Transverse colon (tissue), 4 donors: ENCODE measurements around the gene CHST11. TPM values are rescaled to one million over a fixed set of nuclear protein-coding genes. Genes with fewer than 3 reads are reported as not detected.
A peak's percentile ranks its signal among the peaks of the same experiment; 100 is the strongest.

ENCODE experiments used
- DNase-seq: peaks from one replicate; pipeline ENCODE4 v3.0.0-alpha.2; 2019
- H3K27ac ChIP-seq, 4 donors: fragments of 200-600 bp; sonication (generic); 2 replicates each; pipeline ENCODE4 v1.5.1; 2016 to 2018; ENCODE audit warnings: inconsistent platforms in 4 of 4
- H3K27me3 ChIP-seq: fragments of 200-600 bp; sonication (generic); 2 replicates; pipeline ENCODE4 v1.5.1; 2017; ENCODE audit warnings: inconsistent platforms
- H3K36me3 ChIP-seq, 4 donors: fragments of 200-600 bp; sonication (generic); 2 replicates each; pipeline ENCODE4 v1.5.1; 2017 to 2019; ENCODE audit warnings: inconsistent platforms in 4 of 4
- H3K4me1 ChIP-seq, 4 donors: fragments of 200-600 bp; sonication (generic); 2 replicates each; pipeline ENCODE4 v1.5.1; 2017 to 2020; ENCODE audit warnings: inconsistent platforms in 4 of 4
- H3K4me3 ChIP-seq, 4 donors: fragments of 200-600 bp; sonication (generic); 1 replicate in 1 of 4; 2 replicates in 3 of 4; pipeline versions ENCODE4 v1.5.1 to v1.6.1; 2017 to 2019; ENCODE audit warnings: inconsistent platforms in 4 of 4
- H3K9me3 ChIP-seq, 2 donors: fragments of 200-600 bp; sonication (generic); 2 replicates each; pipeline ENCODE4 v1.5.1; 2017 to 2019; ENCODE audit warnings: inconsistent platforms in 2 of 2
- CTCF ChIP-seq, 5 experiments: fragments of 200-600 bp in 3 of 5; fragments of 450-650 bp in 2 of 5; sonication (generic) in 3 of 5; IDR thresholded peaks; 1 replicate in 2 of 5; 2 replicates in 3 of 5; pipeline ENCODE4 v1.5.1; 2016 to 2017; ENCODE audit warnings: antibody characterized with exemption in 5 of 5, inconsistent platforms in 3 of 5, mild to moderate bottlenecking in 2 of 5, moderate library complexity in 1 of 5
- EP300 ChIP-seq: sonication (generic); formaldehyde crosslinking; IDR thresholded peaks from one replicate; pipeline ENCODE4 v1.6.1; 2017; ENCODE audit warnings: antibody characterized with exemption, low read depth
- POLR2A ChIP-seq: fragments of 450-650 bp; IDR thresholded peaks from one replicate; pipeline ENCODE4 v1.6.1; 2016; ENCODE audit warnings: antibody characterized with exemption, mild to moderate bottlenecking, moderate library complexity
- POLR2AphosphoS5 ChIP-seq, 3 donors: sonication (generic); formaldehyde crosslinking; IDR thresholded peaks; one replicate each; pipeline ENCODE4 v1.6.1; 2016; ENCODE audit warnings: antibody characterized with exemption in 3 of 3
- WGBS, 2 donors: methylation state at CpG; one replicate each; pipeline ENCODE4 v1.1.5; 2018; ENCODE audit warnings: low coverage in 1 of 2; 5-methylcytosine and 5-hydroxymethylcytosine counted together
- in situ Hi-C, 4 donors: fragments of 200-750 bp; cut with MboI; loops; one replicate each; pipeline versions ENCODE4 v1.15.0 to v1.15.1; 2017; ENCODE audit warnings: low sequenced_read_pairs in 3 of 4, low pct_ligation_motif_present in 1 of 4, low pct_unique_long_range_greater_than_20kb in 1 of 4
- intact Hi-C: fragments of 100-400 bp; cut with DNase I; formaldehyde crosslinking; loops from one replicate; pipeline ENCODE4 v1.15.1; 2023; ENCODE audit warnings: low total_unique reads
- total RNA-seq, 4 donors: library from RNA; depleted of rRNA; stranded (reverse); fragments of >200 nt; gene quantifications; one replicate each; pipeline ENCODE4 v1.1.0, GENCODE V29; 2016

The CHST11 gene
- total RNA-seq, 4 donors from 2014 or later: 4.2 to 123 (median 31.5) TPM

- intact Hi-C loops (no loop called here), in situ Hi-C loops (no loop called here)
- Histone ChIP-seq H3K4me1 (peaks cover 0 to 28% (median 1%) of the 10 kb centered on the region in 4 donors), H3K4me3 (no peak overlapping the region), H3K27me3 (no peaks in the 10 kb centered on the region), H3K9me3 (no peaks in the 10 kb centered on the region), H3K36me3 (no peaks in the 10 kb centered on the region), H3K27ac (peak overlapping the region; percentile 40 to 59 (median 52))
- WGBS, 2 donors: 61% methylated on average over 5 of the region's 5 CpGs; no CpG with 5 or more reads in 1 of the 2 donors
- peak; percentile 30 for DNase-seq
- no peak for TF ChIP-seq CTCF (IDR thresholded peaks at IDR 0.05)
- no peak for TF ChIP-seq EP300
- TF ChIP-seq POLR2A: no peak
- TF ChIP-seq POLR2AphosphoS5 (IDR thresholded peaks at IDR 0.05): peak in 1 of 3 donors; percentile 33
Measured at GRCh38 chr12:104748790-104749189, 292.0 kb downstream of the CHST11 start.

DNA sequence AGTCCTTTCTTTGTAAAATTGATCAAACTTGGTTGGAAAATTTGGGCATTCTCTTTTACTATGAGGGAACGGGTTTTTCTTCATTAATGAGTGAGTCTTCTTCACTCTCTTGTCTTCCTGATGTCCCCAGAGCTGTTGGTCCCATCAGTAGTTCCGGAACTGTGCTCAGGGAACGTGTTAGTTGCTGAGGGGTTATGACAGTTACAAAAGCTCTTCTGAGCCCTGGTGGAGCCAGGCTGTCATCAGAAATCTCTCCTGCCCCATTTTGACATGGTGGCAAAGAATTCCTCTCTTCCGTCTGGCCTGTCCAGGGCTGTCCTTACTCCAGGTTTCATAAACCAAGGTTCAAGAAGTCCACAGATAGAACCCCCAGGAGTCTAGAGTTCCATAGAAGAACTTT is 292.8 kb downstream of the CHST11 start:
- TF ChIP-seq EP300: no peak
- no peak for TF ChIP-seq POLR2AphosphoS5 (IDR thresholded peaks at IDR 0.05)
- TF ChIP-seq POLR2A: no peak
- no peak for TF ChIP-seq CTCF (IDR thresholded peaks at IDR 0.05)
- peaks cover 0 to 28% (median 1%) of the 10 kb centered on the region in 4 donors for H3K4me1 ChIP-seq
- H3K27ac ChIP-seq: peak overlapping the region; percentile 40 to 59 (median 52)
- H3K36me3 ChIP-seq: no peaks in the 10 kb centered on the region
- H3K9me3 ChIP-seq: no peaks in the 10 kb centered on the region
- DNase-seq: no peak
- no peaks in the 10 kb centered on the region for H3K27me3 ChIP-seq
- no peak overlapping the region for H3K4me3 ChIP-seq
- intact Hi-C loops (no loop called here), in situ Hi-C loops (no loop called here)
- 80 to 98% methylated on average over 4 of the region's 4 CpGs for WGBS, 2 donors

GRCh38 chr12:104750061-104750460 is 293.3 kb downstream of the CHST11 start:
- Histone ChIP-seq H3K4me3 (no peak overlapping the region), H3K27me3 (no peaks in the 10 kb centered on the region), H3K4me1 (peaks cover 0 to 28% (median 1%) of the 10 kb centered on the region in 4 donors), H3K27ac (peak overlapping the region in 3 of 4 donors; percentile 40 to 54 (median 50)), H3K36me3 (no peaks in the 10 kb centered on the region), H3K9me3 (no peaks in the 10 kb centered on the region)
- 40 to 44% methylated on average over 5 of the region's 5 CpGs for WGBS, 2 donors
- intact Hi-C loops: no loop called here
- in situ Hi-C loops: no loop called here
- peak; percentile 37 for DNase-seq
- TF ChIP-seq POLR2A (no peak), CTCF (IDR thresholded peaks at IDR 0.05) (no peak), POLR2AphosphoS5 (IDR thresholded peaks at IDR 0.05) (peak in 2 of 3 donors; percentile 14 to 15)

- Histone ChIP-seq H3K27ac (no peak overlapping the region), H3K4me1 (peaks cover 0 to 28% (median 1%) of the 10 kb centered on the region in 4 donors), H3K4me3 (no peak overlapping the region), H3K27me3 (no peaks in the 10 kb centered on the region), H3K36me3 (no peaks in the 10 kb centered on the region), H3K9me3 (no peaks in the 10 kb centered on the region)
- intact Hi-C loops (no loop called here), in situ Hi-C loops (no loop called here)
- DNase-seq: no peak
- WGBS, 2 donors: 79 to 100% methylated on average over 1 of the region's 1 CpG
- TF ChIP-seq EP300 (no peak), POLR2AphosphoS5 (IDR thresholded peaks at IDR 0.05) (no peak), CTCF (IDR thresholded peaks at IDR 0.05) (no peak), POLR2A (no peak)
Measured at GRCh38 chr12:104751120-104751519, 294.4 kb downstream of the CHST11 start.
